Endothelial cell of umbilical vein (primary cell): ENCODE results near the gene FOXC1.

Experiments used
- GATA2 ChIP-seq: IDR thresholded peaks from 2 replicates; pipeline ENCODE4 v1.7.0; 2011; ENCODE audit warnings: low read depth, mild to moderate bottlenecking, moderate library complexity, mixed read lengths, low read length; ENCODE audit not compliant: insufficient read length, insufficient read depth
- JUN ChIP-seq: IDR thresholded peaks from 2 replicates; pipeline ENCODE4 v1.6.1; 2011; ENCODE audit warnings: borderline replicate concordance, low read depth; ENCODE audit not compliant: insufficient read length, insufficient read depth
- POLR2A ChIP-seq: IDR thresholded peaks from 2 replicates; pipeline ENCODE4 v1.6.1; 2012; ENCODE audit warnings: low read depth, mild to moderate bottlenecking, control low read depth, low read length
- POLR2AphosphoS5 ChIP-seq: IDR thresholded peaks from 2 replicates; pipeline ENCODE4 v1.6.1; 2012; ENCODE audit warnings: low read depth, mild to moderate bottlenecking, control low read depth, low read length, moderate library complexity; ENCODE audit not compliant: insufficient read depth
- TF ChIP-seq, protein P1 (sequence below), 2 donors: IDR thresholded peaks; 1 replicate in 1 of 2; 2 replicates in 1 of 2; pipeline ENCODE4 v1.5.1; 2011; ENCODE audit warnings: low read length in 2 of 2, mild to moderate bottlenecking in 2 of 2, moderate library complexity in 2 of 2, control low read depth in 1 of 2, inconsistent platforms in 1 of 2, low read depth in 1 of 2; ENCODE audit not compliant: insufficient read depth in 1 of 2; ENCODE audit errors: extremely low read depth in 1 of 2
- TF ChIP-seq, protein P2 (sequence below): IDR thresholded peaks from 2 replicates; pipeline ENCODE4 v1.6.1; 2011; ENCODE audit not compliant: insufficient read depth, insufficient read length

DNA sequence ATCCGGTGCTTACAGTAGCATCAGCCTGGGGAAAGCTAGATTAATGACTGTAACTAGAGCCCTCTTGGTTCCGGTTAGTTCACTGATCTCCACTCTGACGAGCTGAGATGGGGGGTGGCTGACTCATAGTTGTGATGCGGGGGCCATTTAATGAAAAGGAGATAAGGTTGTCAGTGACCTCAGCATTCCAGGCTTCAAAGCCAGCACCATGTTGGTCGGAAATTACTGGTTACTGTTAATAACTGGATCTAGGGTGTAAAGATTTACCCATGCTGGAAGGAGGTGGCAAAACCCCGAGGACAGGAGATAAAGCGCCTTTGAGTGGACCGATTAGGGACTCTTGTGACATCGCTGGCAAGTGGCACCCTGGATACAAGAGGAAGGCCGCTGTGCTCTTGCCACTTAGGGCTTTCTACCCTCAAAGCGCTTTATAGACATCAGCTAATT lies 21.1 kb downstream of the FOXC1 start:
- TF ChIP-seq GATA2 (peak; percentile 29), POLR2A (no peak), JUN (peak; percentile 5), POLR2AphosphoS5 (no peak)
- TF ChIP-seq, protein P1, sequence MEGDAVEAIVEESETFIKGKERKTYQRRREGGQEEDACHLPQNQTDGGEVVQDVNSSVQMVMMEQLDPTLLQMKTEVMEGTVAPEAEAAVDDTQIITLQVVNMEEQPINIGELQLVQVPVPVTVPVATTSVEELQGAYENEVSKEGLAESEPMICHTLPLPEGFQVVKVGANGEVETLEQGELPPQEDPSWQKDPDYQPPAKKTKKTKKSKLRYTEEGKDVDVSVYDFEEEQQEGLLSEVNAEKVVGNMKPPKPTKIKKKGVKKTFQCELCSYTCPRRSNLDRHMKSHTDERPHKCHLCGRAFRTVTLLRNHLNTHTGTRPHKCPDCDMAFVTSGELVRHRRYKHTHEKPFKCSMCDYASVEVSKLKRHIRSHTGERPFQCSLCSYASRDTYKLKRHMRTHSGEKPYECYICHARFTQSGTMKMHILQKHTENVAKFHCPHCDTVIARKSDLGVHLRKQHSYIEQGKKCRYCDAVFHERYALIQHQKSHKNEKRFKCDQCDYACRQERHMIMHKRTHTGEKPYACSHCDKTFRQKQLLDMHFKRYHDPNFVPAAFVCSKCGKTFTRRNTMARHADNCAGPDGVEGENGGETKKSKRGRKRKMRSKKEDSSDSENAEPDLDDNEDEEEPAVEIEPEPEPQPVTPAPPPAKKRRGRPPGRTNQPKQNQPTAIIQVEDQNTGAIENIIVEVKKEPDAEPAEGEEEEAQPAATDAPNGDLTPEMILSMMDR (IDR thresholded peaks at IDR 0.05; ENCODE audit: extremely low read depth in 1 of 2, insufficient read depth in 1 of 2, low read depth in 1 of 2, low read length in 2 of 2): no peak
- TF ChIP-seq, protein P2, sequence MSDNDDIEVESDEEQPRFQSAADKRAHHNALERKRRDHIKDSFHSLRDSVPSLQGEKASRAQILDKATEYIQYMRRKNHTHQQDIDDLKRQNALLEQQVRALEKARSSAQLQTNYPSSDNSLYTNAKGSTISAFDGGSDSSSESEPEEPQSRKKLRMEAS: no peak
